Endothelial cell of umbilical vein (primary cell): ENCODE data around the gene HPRT1. TPM values are rescaled to one million over a fixed set of nuclear protein-coding genes. Genes with fewer than 3 reads are reported as not detected.

Source experiments
- BruUV-seq: library from RNA; stranded (reverse); fragments of 400-500 nt; replicated peaks from 2 replicates; lab custom pipeline; 2021; lab: Mats Ljungman, UMichigan
- CTCF ChIA-PET: fragments of 300-600, 350-600 bp; sonication (Branson Sonifier 250); formaldehyde crosslinking; loops from one replicate; lab custom pipeline; 2021; ENCODE audit warnings: antibody characterized with exemption, inconsistent platforms; lab: Charles Lee
- POLR2A ChIA-PET: fragments of 300-600, 350-600 bp; sonication (Branson Sonifier 250); formaldehyde crosslinking; loops from one replicate; lab custom pipeline; 2021; ENCODE audit warnings: antibody characterized with exemption, inconsistent platforms; lab: Charles Lee
- DNase-seq: peaks from one replicate; pipeline ENCODE4 v3.0.0-alpha.2; 2011; ENCODE audit warnings: low read depth, low spot score
- FAIRE-seq: peaks from 2 replicates; lab custom pipeline; 2011; peaks lifted over from hg19 to GRCh38; lab: Jason Lieb, UNC
- H2AFZ ChIP-seq: 2 replicates; pipeline ENCODE4 v1.6.0; 2012; ENCODE audit warnings: low read depth, low read length, control low read depth, inconsistent platforms
- H3K27ac ChIP-seq: 2 replicates; pipeline ENCODE4 v1.5.1; 2011; ENCODE audit warnings: low read depth, mild to moderate bottlenecking, control low read depth, low read length, moderate library complexity; ENCODE audit not compliant: insufficient read depth
- H3K27me3 ChIP-seq, 2 experiments: 2 replicates each; pipeline versions ENCODE4 v1.6.0 to v1.6.1; 2011; ENCODE audit warnings: low read length in 2 of 2, mixed read lengths in 1 of 2; ENCODE audit not compliant: control insufficient read depth in 2 of 2, insufficient read depth in 2 of 2
- H3K36me3 ChIP-seq, 2 experiments: 2 replicates in 1 of 2; 3 replicates in 1 of 2; pipeline ENCODE4 v1.5.1; 2011; ENCODE audit warnings: low read length in 2 of 2, mild to moderate bottlenecking in 1 of 2, moderate library complexity in 1 of 2; ENCODE audit not compliant: control insufficient read depth in 2 of 2, insufficient read depth in 2 of 2; ENCODE audit errors: extremely low read depth in 1 of 2
- H3K4me1 ChIP-seq: 3 replicates; pipeline ENCODE4 v1.5.1; 2011; ENCODE audit warnings: mild to moderate bottlenecking, low read length; ENCODE audit not compliant: control insufficient read depth, insufficient read depth; ENCODE audit errors: extremely low read depth
- H3K4me2 ChIP-seq: 2 replicates; pipeline ENCODE4 v1.6.1; 2011; ENCODE audit warnings: low read length, control low read depth, mixed read lengths; ENCODE audit not compliant: insufficient read depth
- H3K4me3 ChIP-seq, 3 experiments: fragments of 200-600 bp in 1 of 3; sonication (generic), shearing (Covaris generic) in 1 of 3; replicated peaks in 1 of 3; 2 replicates each; pipeline ENCODE4 v1.5.1; 2011 to 2016; ENCODE audit warnings: control low read depth in 3 of 3, low read length in 3 of 3, mild to moderate bottlenecking in 2 of 3, inconsistent platforms in 1 of 3, low read depth in 1 of 3, moderate library complexity in 1 of 3; ENCODE audit not compliant: insufficient read depth in 1 of 3
- H3K79me2 ChIP-seq: 2 replicates; pipeline ENCODE4 v1.6.0; 2012; ENCODE audit warnings: low read length, inconsistent platforms; ENCODE audit not compliant: control insufficient read depth, insufficient read depth
- H3K9ac ChIP-seq: replicated peaks from 2 replicates; pipeline ENCODE3; 2011; ENCODE audit warnings: low read length, control low read depth; ENCODE audit not compliant: insufficient read depth; ENCODE audit errors: extremely low read depth
- H3K9me1 ChIP-seq: replicated peaks from 3 replicates; pipeline ENCODE4 v1.6.0; 2011; ENCODE audit warnings: mild to moderate bottlenecking, low read length; ENCODE audit not compliant: control insufficient read depth, insufficient read depth; ENCODE audit errors: extremely low read depth
- H3K9me3 ChIP-seq: replicated peaks from 2 replicates; pipeline ENCODE4 v1.5.1; 2012; ENCODE audit warnings: low read length, inconsistent platforms; ENCODE audit not compliant: control insufficient read depth, insufficient read depth
- H4K20me1 ChIP-seq: replicated peaks from 2 replicates; pipeline ENCODE3; 2011; ENCODE audit warnings: mild to moderate bottlenecking, low read length; ENCODE audit not compliant: control insufficient read depth, insufficient read depth; ENCODE audit errors: extremely low read depth
- EZH2 ChIP-seq: IDR thresholded peaks from 2 replicates; pipeline ENCODE4 v1.6.1; 2012; ENCODE audit warnings: borderline replicate concordance, low read depth, mild to moderate bottlenecking, moderate library complexity, low read length, inconsistent platforms; ENCODE audit not compliant: severe bottlenecking
- FOS ChIP-seq: IDR thresholded peaks from 2 replicates; pipeline ENCODE4 v1.6.1; 2011; ENCODE audit warnings: mild to moderate bottlenecking, low read length, moderate library complexity, borderline replicate concordance; ENCODE audit not compliant: insufficient read depth
- GATA2 ChIP-seq: IDR thresholded peaks from 2 replicates; pipeline ENCODE4 v1.7.0; 2011; ENCODE audit warnings: low read depth, mild to moderate bottlenecking, moderate library complexity, mixed read lengths, low read length; ENCODE audit not compliant: insufficient read length, insufficient read depth
- JUN ChIP-seq: IDR thresholded peaks from 2 replicates; pipeline ENCODE4 v1.6.1; 2011; ENCODE audit warnings: borderline replicate concordance, low read depth; ENCODE audit not compliant: insufficient read length, insufficient read depth
- MYC ChIP-seq: IDR thresholded peaks from one replicate; pipeline ENCODE4 v1.6.1; 2011; ENCODE audit warnings: mild to moderate bottlenecking, low read depth, low read length
- POLR2A ChIP-seq: IDR thresholded peaks from 2 replicates; pipeline ENCODE4 v1.6.1; 2012; ENCODE audit warnings: low read depth, mild to moderate bottlenecking, control low read depth, low read length
- POLR2AphosphoS5 ChIP-seq: IDR thresholded peaks from 2 replicates; pipeline ENCODE4 v1.6.1; 2012; ENCODE audit warnings: low read depth, mild to moderate bottlenecking, control low read depth, low read length, moderate library complexity; ENCODE audit not compliant: insufficient read depth
- dilution Hi-C: fragments of 300-500 bp; cut with MboI; formaldehyde crosslinking; loops from one replicate; pipeline ENCODE4 v1.15.0; 2019; ENCODE audit warnings: low sequenced_read_pairs; ENCODE audit not compliant: extremely low pct_ligation_motif_present
- intact Hi-C: fragments of 100-400 bp; cut with micrococcal nuclease; formaldehyde crosslinking; loops from one replicate; pipeline ENCODE4 v1.10.0; 2022
- polyA plus RNA-seq, 4 experiments: library from polyadenylated mRNA; depleted of rRNA in 3 of 4; stranded (reverse) in 3 of 4; unstranded in 1 of 4; fragments of >200 nt; gene quantifications; 2 replicates each; pipeline versions ENCODE4 v1.2.1 to v1.2.3, GENCODE V29; 2011 to 2012; ENCODE audit warnings: missing spikeins in 1 of 4
- total RNA-seq: library from RNA; stranded (reverse); gene quantifications from 2 replicates; pipeline ENCODE4 v1.2.3, GENCODE V29; 2021
- TF ChIP-seq, protein P1 (sequence below): IDR thresholded peaks from 2 replicates; pipeline ENCODE4 v1.6.1; 2011; ENCODE audit not compliant: insufficient read depth, insufficient read length
- TF ChIP-seq, protein P2 (sequence below), 2 donors: IDR thresholded peaks; 1 replicate in 1 of 2; 2 replicates in 1 of 2; pipeline ENCODE4 v1.5.1; 2011; ENCODE audit warnings: low read length in 2 of 2, mild to moderate bottlenecking in 2 of 2, moderate library complexity in 2 of 2, control low read depth in 1 of 2, inconsistent platforms in 1 of 2, low read depth in 1 of 2; ENCODE audit not compliant: insufficient read depth in 1 of 2; ENCODE audit errors: extremely low read depth in 1 of 2

Gene HPRT1
- total and polyA plus RNA-seq, 2 donors (not counting 3 experiments of a cell fraction or from before 2014, with no cell fraction given) = 19.2 to 51.0 TPM

DNA sequence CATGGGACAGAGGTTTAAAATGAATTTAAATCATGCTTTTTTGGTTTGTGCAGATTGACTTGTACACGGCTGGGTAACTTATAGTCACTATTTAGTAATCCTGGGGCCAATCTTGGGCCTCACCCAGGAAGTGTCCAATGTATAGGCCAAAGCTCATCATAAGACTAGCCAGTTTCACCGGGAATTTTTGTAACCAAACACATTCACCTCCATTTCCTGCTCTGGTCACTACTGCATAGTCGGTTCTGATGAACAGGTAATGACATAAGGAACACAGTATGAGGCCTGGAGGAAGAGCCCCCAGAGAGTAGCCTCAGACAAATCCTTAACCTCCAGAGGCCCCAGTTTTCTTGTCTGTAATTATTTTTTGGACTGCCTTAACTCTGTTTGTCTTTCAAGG lies 81.9 kb downstream of the HPRT1 start:
- no peak for FAIRE-seq
- ChIA-PET CTCF (interaction anchor here (0.7 to 1.3 kb wide), 4 partner anchors 21 to 222 kb away, joined by 3 to 5 read pairs (median 3); no protein-coding TSS in a partner anchor), POLR2A (no interaction called here)
- intact Hi-C loops (no loop called here), dilution Hi-C loops (no loop called here)
- H3K9me1 ChIP-seq = no peaks in the 10 kb centered on the region
- peaks cover 37% of the 10 kb centered on the region for H3K4me1 ChIP-seq
- H3K4me3 ChIP-seq = no peak overlapping the region
- H3K27me3 ChIP-seq = no peaks in the 10 kb centered on the region
- H3K36me3 ChIP-seq = peaks cover 0 to 8% of the 10 kb centered on the region in 2 experiments
- no peak for DNase-seq
- no peaks in the 10 kb centered on the region for H4K20me1 ChIP-seq
- no TSS peak for BruUV-seq
- H3K79me2 ChIP-seq = peaks cover 5% of the 10 kb centered on the region
- no peaks in the 10 kb centered on the region for H3K9me3 ChIP-seq
- H3K4me2 ChIP-seq = no peak overlapping the region
- H3K27ac ChIP-seq = no peak overlapping the region
- H3K9ac ChIP-seq = no peak overlapping the region
- TF ChIP-seq POLR2AphosphoS5 (no peak), EZH2 (no peak), MYC (no peak), JUN (no peak), POLR2A (no peak), GATA2 (no peak), FOS (no peak)
- TF ChIP-seq, protein P1, sequence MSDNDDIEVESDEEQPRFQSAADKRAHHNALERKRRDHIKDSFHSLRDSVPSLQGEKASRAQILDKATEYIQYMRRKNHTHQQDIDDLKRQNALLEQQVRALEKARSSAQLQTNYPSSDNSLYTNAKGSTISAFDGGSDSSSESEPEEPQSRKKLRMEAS = no peak
- TF ChIP-seq, protein P2, sequence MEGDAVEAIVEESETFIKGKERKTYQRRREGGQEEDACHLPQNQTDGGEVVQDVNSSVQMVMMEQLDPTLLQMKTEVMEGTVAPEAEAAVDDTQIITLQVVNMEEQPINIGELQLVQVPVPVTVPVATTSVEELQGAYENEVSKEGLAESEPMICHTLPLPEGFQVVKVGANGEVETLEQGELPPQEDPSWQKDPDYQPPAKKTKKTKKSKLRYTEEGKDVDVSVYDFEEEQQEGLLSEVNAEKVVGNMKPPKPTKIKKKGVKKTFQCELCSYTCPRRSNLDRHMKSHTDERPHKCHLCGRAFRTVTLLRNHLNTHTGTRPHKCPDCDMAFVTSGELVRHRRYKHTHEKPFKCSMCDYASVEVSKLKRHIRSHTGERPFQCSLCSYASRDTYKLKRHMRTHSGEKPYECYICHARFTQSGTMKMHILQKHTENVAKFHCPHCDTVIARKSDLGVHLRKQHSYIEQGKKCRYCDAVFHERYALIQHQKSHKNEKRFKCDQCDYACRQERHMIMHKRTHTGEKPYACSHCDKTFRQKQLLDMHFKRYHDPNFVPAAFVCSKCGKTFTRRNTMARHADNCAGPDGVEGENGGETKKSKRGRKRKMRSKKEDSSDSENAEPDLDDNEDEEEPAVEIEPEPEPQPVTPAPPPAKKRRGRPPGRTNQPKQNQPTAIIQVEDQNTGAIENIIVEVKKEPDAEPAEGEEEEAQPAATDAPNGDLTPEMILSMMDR (IDR thresholded peaks at IDR 0.05; ENCODE audit: extremely low read depth in 1 of 2, insufficient read depth in 1 of 2, low read depth in 1 of 2, low read length in 2 of 2) = no peak
- H2AFZ ChIP-seq = no peak overlapping the region
